ENCODE data around the gene GTF2A2. TPM values are rescaled to one million over a fixed set of nuclear protein-coding genes. Genes with fewer than 3 reads are reported as not detected.

GTF2A2 gene
- total RNA-seq, 1 experiment from 2014 or later = 175 TPM

DNA sequence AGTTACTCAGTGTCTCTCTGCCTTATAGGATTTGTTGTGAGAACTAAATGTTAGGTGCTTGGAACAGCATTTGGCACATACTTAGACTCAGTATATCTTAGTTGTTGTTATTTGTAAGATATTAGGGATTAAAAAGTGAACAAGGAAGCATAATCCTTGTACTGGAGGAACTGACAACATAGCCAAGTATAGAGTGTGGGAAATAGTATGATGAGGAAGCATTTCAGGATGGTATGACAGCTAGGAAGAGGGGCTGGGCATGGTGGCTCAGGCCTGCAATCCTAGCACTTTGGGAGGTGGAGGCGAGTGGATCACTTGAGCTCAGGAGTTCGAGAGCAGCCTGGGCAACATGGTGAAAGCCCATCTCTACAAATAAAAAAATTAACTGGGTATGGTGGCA is 62.3 kb downstream of the GTF2A2 start:
- CTCF ChIA-PET = no interaction called here
- intact Hi-C loops (cut with micrococcal nuclease) = no loop called here

More for the DNA sequence above, 62.3 kb downstream of the GTF2A2 start:
- ChIA-PET RAD21 (ENCODE audit: low non-redundant PET in 1 of 2, low total read pairs in 2 of 2, uncharacterized antibody in 2 of 2, unreplicated experiment in 2 of 2) (no interaction called here), POLR2A (interaction anchor here (0.6 kb wide), 1 partner anchor 151 kb away, joined by 3 read pairs; no protein-coding TSS in a partner anchor)
- no peak overlapping the region for H3K4me2 ChIP-seq (ENCODE audit: low read length)
- no peaks in the 10 kb centered on the region for H3K9me2 ChIP-seq (ENCODE audit: insufficient read depth)
- no peak for TF ChIP-seq ZFX (IDR thresholded peaks at IDR 0.05)
- TF ChIP-seq, protein P1, sequence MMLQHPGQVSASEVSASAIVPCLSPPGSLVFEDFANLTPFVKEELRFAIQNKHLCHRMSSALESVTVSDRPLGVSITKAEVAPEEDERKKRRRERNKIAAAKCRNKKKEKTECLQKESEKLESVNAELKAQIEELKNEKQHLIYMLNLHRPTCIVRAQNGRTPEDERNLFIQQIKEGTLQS (IDR thresholded peaks at IDR 0.05) = no peak
- no peak for TF ChIP-seq YY1 (IDR thresholded peaks at IDR 0.05; ENCODE audit: extremely low read depth, insufficient replicate concordance, low read depth, low read length)
- TF ChIP-seq POLR2AphosphoS5 (IDR thresholded peaks at IDR 0.05; ENCODE audit: low read depth, low read length) = no peak
- no peak for TF ChIP-seq EZH2phosphoT487 (IDR thresholded peaks at IDR 0.05; ENCODE audit: borderline replicate concordance)
- TF ChIP-seq, protein P2, sequence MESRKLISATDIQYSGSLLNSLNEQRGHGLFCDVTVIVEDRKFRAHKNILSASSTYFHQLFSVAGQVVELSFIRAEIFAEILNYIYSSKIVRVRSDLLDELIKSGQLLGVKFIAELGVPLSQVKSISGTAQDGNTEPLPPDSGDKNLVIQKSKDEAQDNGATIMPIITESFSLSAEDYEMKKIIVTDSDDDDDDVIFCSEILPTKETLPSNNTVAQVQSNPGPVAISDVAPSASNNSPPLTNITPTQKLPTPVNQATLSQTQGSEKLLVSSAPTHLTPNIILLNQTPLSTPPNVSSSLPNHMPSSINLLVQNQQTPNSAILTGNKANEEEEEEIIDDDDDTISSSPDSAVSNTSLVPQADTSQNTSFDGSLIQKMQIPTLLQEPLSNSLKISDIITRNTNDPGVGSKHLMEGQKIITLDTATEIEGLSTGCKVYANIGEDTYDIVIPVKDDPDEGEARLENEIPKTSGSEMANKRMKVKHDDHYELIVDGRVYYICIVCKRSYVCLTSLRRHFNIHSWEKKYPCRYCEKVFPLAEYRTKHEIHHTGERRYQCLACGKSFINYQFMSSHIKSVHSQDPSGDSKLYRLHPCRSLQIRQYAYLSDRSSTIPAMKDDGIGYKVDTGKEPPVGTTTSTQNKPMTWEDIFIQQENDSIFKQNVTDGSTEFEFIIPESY (IDR thresholded peaks at IDR 0.05; ENCODE audit: extremely low read depth, insufficient replicate concordance, low read length) = no peak
- no peak for TF ChIP-seq FOSL1 (IDR thresholded peaks at IDR 0.05; ENCODE audit: low read depth)
- no peak for TF ChIP-seq CEBPB (IDR thresholded peaks at IDR 0.05; ENCODE audit: low read depth)
- TF ChIP-seq, protein P3, sequence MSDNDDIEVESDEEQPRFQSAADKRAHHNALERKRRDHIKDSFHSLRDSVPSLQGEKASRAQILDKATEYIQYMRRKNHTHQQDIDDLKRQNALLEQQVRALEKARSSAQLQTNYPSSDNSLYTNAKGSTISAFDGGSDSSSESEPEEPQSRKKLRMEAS (IDR thresholded peaks at IDR 0.05) = no peak
- no peak for TF ChIP-seq JUND (IDR thresholded peaks at IDR 0.05)
- H3K27me3 ChIP-seq (ENCODE audit: insufficient read depth, low read length) = no peaks in the 10 kb centered on the region
- no peaks in the 10 kb centered on the region for H3K36me3 ChIP-seq (ENCODE audit: control insufficient read depth in 1 of 2, insufficient read depth in 2 of 2, low read length in 2 of 2)
- no TSS peak for BruUV-seq (replicated peaks)
- no peak overlapping the region for H3K4me3 ChIP-seq (replicated peaks in 1 of 2; ENCODE audit: low read depth in 1 of 2, low read length in 2 of 2)
- H4K20me1 ChIP-seq (ENCODE audit: insufficient read depth) = no peaks in the 10 kb centered on the region
- H3K79me2 ChIP-seq (ENCODE audit: insufficient read depth, low read length) = no peaks in the 10 kb centered on the region
- no peak overlapping the region for H3K27ac ChIP-seq (ENCODE audit: low read depth, low read length)
- DNase-seq (ENCODE audit: low read depth, low spot score) (no peak), ATAC-seq (no peak)
- H3K9me3 ChIP-seq (ENCODE audit: control insufficient read depth in 1 of 2, insufficient read depth in 1 of 2, low read depth in 1 of 2, low read length in 2 of 2) = no peaks in the 10 kb centered on the region
- H3K9ac ChIP-seq (ENCODE audit: low read length) = no peak overlapping the region
- H3K4me1 ChIP-seq (ENCODE audit: control insufficient read depth in 1 of 2, insufficient read depth in 2 of 2, low read length in 2 of 2) = no peaks in the 10 kb centered on the region
- H2AFZ ChIP-seq (ENCODE audit: low read depth, low read length, poor library complexity, severe bottlenecking) = no peak overlapping the region
